ENCODE measurements around the gene PARVB.

- TF ChIP-seq POLR2A (IDR thresholded peaks at IDR 0.05) = no peak
- TF ChIP-seq CTCF (IDR thresholded peaks at IDR 0.05) = no peak
Observed at GRCh38 chr22:44087089-44087430, 63.0 kb downstream of the PARVB start.
